ENCODE measurements around the gene FNDC1.

The FNDC1 gene

GRCh38 chr6:159256128-159256527, 86.9 kb downstream of the FNDC1 start:
- no peak for ATAC-seq (ENCODE audit: insufficient read depth, low read depth)
- Histone ChIP-seq H3K9ac (ENCODE audit: low read depth, low read length) (no peak overlapping the region), H3K4me1 (ENCODE audit: insufficient read depth, low read length) (no peaks in the 10 kb centered on the region), H3K4me3 (ENCODE audit: low read depth in 1 of 2, low read length in 2 of 2) (no peak overlapping the region), H3K27me3 (ENCODE audit: insufficient read depth, low read length, poor library complexity) (no peaks in the 10 kb centered on the region), H3K27ac (ENCODE audit: low read length) (no peak overlapping the region), H2AFZ (ENCODE audit: low read depth, low read length) (no peak overlapping the region), H3K4me2 (ENCODE audit: insufficient read depth, low read length) (no peak overlapping the region), H3K9me3 (ENCODE audit: insufficient read depth, low read length, severe bottlenecking) (no peaks in the 10 kb centered on the region), H4K20me1 (ENCODE audit: insufficient read depth, low read length) (no peaks in the 10 kb centered on the region), H3K36me3 (ENCODE audit: insufficient read depth, low read length) (no peaks in the 10 kb centered on the region), H3K79me2 (ENCODE audit: insufficient read depth, low read length) (no peaks in the 10 kb centered on the region)
- TF ChIP-seq CTCF (IDR thresholded peaks at IDR 0.05; ENCODE audit: borderline replicate concordance, extremely low read depth, low read length, poor library complexity, severe bottlenecking), result no peak
- no peak for TF ChIP-seq EZH2 (IDR thresholded peaks at IDR 0.05; ENCODE audit: borderline replicate concordance, low read depth, low read length, severe bottlenecking)
- no peak for DNase-seq

GRCh38 chr6:159257846-159258245, 88.6 kb downstream of the FNDC1 start:
- no peaks in the 10 kb centered on the region for H3K4me1 ChIP-seq (ENCODE audit: insufficient read depth, low read length)
- no peak for DNase-seq
- H3K9ac ChIP-seq (ENCODE audit: low read depth, low read length), result no peak overlapping the region
- H2AFZ ChIP-seq (ENCODE audit: low read depth, low read length), result no peak overlapping the region
- H4K20me1 ChIP-seq (ENCODE audit: insufficient read depth, low read length), result no peaks in the 10 kb centered on the region
- H3K36me3 ChIP-seq (ENCODE audit: insufficient read depth, low read length), result no peaks in the 10 kb centered on the region
- H3K4me2 ChIP-seq (ENCODE audit: insufficient read depth, low read length), result no peak overlapping the region
- no peak for TF ChIP-seq CTCF (IDR thresholded peaks at IDR 0.05; ENCODE audit: borderline replicate concordance, extremely low read depth, low read length, poor library complexity, severe bottlenecking)
- no peak for TF ChIP-seq EZH2 (IDR thresholded peaks at IDR 0.05; ENCODE audit: borderline replicate concordance, low read depth, low read length, severe bottlenecking)
- no peak for ATAC-seq (ENCODE audit: insufficient read depth, low read depth)
- H3K4me3 ChIP-seq (ENCODE audit: low read depth in 1 of 2, low read length in 2 of 2), result no peak overlapping the region
- no peaks in the 10 kb centered on the region for H3K27me3 ChIP-seq (ENCODE audit: insufficient read depth, low read length, poor library complexity)
- H3K27ac ChIP-seq (ENCODE audit: low read length), result no peak overlapping the region
- no peaks in the 10 kb centered on the region for H3K9me3 ChIP-seq (ENCODE audit: insufficient read depth, low read length, severe bottlenecking)
- no peaks in the 10 kb centered on the region for H3K79me2 ChIP-seq (ENCODE audit: insufficient read depth, low read length)

- no peak overlapping the region for H2AFZ ChIP-seq (ENCODE audit: low read depth, low read length)
- H3K79me2 ChIP-seq (ENCODE audit: insufficient read depth, low read length), result no peaks in the 10 kb centered on the region
- no peaks in the 10 kb centered on the region for H3K36me3 ChIP-seq (ENCODE audit: insufficient read depth, low read length)
- ATAC-seq (ENCODE audit: insufficient read depth, low read depth) (no peak), DNase-seq (no peak)
- no peak overlapping the region for H3K27ac ChIP-seq (ENCODE audit: low read length)
- no peaks in the 10 kb centered on the region for H3K9me3 ChIP-seq (ENCODE audit: insufficient read depth, low read length, severe bottlenecking)
- TF ChIP-seq CTCF (IDR thresholded peaks at IDR 0.05; ENCODE audit: borderline replicate concordance, extremely low read depth, low read length, poor library complexity, severe bottlenecking), result no peak
- TF ChIP-seq EZH2 (IDR thresholded peaks at IDR 0.05; ENCODE audit: borderline replicate concordance, low read depth, low read length, severe bottlenecking), result no peak
- no peak overlapping the region for H3K9ac ChIP-seq (ENCODE audit: low read depth, low read length)
- H3K4me2 ChIP-seq (ENCODE audit: insufficient read depth, low read length), result no peak overlapping the region
- no peaks in the 10 kb centered on the region for H4K20me1 ChIP-seq (ENCODE audit: insufficient read depth, low read length)
- no peaks in the 10 kb centered on the region for H3K4me1 ChIP-seq (ENCODE audit: insufficient read depth, low read length)
- no peak overlapping the region for H3K4me3 ChIP-seq (ENCODE audit: low read depth in 1 of 2, low read length in 2 of 2)
- H3K27me3 ChIP-seq (ENCODE audit: insufficient read depth, low read length, poor library complexity), result no peaks in the 10 kb centered on the region
Observed at GRCh38 chr6:159259441-159260125, 90.4 kb downstream of the FNDC1 start.

All from DND-41 (cell line).